CD4-positive, alpha-beta T cell treated with Interleukin-2 at 100 ng/mL for 4 hours (primary cell): ENCODE results near the gene MTHFSD.

Source experiments
- DNase-seq: peaks from one replicate; pipeline ENCODE4 v3.0.0-alpha.2; 2020; ENCODE audit warnings: low spot score

MTHFSD gene

GRCh38 chr16:86530251-86531190 lies 24.5 kb downstream of the MTHFSD start:
- no peak for DNase-seq

DNA sequence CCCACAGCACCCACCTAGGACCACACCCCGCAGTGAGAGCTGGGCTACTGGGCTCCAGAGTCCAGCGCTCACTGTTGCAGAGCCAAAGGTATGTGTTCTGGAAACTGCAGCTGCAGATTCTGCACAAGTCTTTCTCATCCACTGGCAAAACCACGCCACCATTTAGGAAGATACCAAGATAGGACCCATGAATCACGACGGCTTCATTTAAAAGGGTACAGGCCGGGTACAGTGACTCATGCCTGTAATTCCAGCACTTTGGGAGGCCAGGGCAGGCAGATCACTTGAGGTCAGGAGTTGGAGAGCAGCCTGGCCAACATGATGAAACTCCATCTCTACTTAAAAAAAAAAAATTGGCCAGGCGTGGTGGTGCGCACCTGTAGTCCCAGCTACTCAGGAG lies 25.9 kb downstream of the MTHFSD start:
- no peak for DNase-seq

- DNase-seq, result no peak
Observed at GRCh38 chr16:86528061-86528929, 26.7 kb downstream of the MTHFSD start.

DNA sequence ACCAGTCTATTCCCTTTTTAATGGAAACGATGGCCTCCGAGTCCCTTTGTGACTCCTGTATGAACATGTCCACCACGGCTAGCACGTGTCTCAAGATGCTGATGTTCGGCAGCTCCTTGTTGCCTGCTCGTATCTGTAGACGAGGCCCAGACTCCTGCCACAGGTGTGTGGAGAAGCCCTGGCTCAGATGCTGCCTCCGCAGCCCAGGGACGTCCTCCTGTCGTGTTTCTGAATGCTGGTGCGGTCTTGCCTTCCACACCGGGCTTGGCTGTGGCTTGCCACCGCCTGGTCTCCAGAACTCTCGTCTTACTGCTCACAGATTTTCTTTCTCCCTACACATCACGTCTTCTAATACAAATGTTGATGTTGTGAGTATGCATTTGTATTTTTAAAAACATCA lies 27.7 kb downstream of the MTHFSD start:
- no peak for DNase-seq

DNA sequence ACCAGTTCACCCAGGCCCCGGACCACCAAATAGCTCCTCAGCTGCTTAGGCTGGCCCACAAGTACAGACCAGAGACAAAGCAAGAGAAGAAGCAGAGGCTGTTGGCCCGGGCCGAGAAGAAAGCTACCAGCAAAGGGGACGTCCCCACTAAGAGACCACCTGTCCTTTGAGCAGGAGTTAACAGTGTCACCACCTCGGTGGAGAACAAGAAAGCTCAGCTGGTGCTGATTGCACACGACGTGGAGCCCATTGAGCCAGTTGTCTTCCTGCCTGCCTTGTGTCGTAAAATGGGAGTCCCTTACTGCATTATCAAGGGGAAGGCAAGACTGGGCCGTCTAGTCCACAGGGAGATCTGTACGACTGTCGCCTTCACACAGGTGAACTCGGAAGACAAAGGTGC lies 29.3 kb downstream of the MTHFSD start:
- no peak for DNase-seq

- DNase-seq, result no peak
Observed at GRCh38 chr16:86524029-86524428, 31.0 kb downstream of the MTHFSD start.

DNA sequence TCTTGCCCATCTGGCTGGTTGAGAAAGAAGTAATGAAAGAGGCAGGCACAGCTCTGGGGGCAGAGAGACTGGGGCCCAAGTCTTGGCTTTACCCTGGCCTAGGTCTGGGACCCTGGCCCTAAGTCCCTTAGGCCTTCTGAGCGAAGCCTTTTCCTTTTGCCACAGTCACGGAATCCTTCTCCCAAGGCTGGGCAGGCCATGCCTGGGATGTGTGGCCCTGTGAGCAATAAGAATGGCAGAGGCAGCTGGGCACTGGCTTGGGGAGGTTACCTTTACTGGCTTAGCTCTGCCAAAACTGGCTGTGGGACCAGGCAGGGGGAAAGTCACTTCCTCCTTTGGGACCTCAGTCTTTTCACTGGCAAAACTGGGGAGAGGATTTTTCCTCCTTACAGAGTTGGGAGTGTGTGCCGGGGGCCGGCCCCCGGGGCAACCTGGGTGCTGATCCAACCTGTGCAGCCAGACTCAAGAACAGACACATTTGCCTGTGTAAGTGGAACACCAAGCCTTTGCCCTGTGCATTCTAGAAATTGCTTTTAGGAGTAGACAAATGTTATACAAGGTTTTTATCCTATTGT lies 31.8 kb downstream of the MTHFSD start:
- DNase-seq, result no peak

DNA sequence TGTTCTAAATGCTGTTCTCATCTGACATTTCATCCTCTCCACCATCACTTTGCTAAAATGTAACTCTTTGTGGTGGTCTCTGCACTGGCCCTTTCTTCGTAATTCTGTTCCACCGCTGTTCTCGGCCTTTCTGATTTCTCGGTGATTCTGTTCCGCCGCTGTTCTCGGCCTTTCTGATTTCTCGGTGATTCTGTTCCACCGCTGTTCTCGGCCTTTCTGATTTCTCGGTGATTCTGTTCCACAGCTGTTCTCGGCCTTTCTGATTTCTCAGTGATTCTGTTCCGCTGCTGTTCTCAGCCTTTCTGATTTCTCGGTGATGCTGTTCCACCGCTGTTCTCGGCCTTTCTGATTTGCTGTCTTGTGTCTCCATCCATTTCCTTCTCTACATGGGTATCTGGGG lies 32.4 kb downstream of the MTHFSD start:
- DNase-seq, result no peak

DNA sequence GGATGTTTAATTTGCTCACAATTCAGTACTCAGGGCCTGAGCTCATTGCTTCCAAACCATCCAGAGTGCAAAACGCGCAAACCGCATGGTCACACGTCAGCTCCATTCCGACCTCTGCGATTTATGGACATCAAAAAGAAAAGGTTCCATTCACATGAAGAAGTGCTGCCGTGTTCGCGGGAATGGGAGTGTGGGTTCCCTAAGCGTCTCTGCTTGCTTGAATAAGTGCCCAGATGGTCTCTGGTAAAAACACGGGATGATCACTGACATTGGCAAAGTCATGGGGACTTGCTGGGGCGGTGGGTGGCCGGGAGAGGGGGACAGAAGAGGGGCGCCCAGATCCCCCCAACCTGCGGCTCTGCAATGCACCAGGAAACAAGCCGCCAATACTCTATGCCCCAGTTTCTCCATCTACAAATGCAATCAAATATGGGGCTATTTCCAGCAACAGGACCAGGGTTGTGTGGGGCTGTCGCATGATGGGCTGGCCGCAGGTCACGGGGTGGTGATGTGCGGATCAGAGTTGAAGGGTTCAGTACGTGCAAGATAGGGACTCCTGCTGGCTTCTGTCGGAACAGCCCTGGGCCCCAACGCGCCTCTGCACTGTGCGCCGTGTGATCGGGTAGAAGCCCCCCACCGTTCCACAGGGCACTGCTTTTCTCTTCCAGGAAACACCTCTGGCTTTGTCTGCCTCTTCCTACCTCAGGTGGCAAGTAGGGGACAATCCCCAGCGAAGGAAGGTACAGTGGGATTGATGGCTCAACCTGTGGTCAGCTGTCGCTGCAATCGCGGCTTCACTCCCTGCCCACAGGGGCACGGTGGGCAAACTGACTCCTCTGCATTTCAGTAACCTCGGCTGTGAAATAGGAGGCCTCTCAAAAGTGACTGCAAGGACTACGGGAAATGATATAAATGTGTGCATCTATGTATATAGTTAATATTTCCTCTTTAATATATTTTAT lies 33.5 kb downstream of the MTHFSD start:
- no peak for DNase-seq

DNA sequence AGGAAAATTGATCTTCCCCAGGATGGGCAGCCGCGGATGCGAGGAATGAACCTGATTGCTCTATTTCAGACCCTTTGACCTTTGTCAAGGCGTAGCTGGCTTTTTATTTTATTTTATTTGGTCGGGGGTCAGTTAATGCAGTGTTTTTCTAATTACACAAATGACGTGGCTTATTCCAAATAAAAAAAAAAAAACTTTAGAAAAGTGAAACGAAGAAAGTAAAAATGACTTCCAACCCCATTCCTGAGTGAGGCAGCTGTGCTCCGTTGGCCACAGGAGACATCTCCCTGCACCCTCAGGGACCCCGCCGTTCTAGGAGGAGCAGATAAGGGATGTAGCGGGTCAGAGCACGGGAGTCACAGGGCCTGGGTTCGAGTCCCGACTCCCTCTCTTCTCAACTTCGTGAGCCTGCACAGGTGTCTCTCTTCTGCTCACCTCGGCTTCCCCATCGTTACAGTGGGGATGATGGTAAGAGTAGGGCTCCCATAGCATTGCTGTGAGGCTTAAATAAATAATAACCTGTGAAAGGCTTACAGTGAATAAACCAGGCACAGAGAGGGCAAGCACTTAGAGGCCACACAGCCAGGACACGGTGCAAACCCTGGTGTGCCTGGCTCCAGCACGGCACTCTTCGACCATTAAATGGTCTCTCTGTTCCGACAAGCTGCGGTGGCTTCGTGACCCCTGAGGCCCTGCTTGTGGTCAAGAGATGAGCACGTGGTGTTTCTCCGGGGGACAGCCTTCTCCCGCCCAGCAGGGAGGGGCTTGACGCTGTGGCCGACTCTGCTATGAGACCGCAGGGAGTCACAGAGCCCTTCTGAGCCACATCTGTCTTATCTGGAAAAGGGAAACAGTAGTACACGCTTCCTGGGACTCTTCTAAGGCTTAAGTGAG lies 34.5 kb downstream of the MTHFSD start:
- DNase-seq, result no peak

DNA sequence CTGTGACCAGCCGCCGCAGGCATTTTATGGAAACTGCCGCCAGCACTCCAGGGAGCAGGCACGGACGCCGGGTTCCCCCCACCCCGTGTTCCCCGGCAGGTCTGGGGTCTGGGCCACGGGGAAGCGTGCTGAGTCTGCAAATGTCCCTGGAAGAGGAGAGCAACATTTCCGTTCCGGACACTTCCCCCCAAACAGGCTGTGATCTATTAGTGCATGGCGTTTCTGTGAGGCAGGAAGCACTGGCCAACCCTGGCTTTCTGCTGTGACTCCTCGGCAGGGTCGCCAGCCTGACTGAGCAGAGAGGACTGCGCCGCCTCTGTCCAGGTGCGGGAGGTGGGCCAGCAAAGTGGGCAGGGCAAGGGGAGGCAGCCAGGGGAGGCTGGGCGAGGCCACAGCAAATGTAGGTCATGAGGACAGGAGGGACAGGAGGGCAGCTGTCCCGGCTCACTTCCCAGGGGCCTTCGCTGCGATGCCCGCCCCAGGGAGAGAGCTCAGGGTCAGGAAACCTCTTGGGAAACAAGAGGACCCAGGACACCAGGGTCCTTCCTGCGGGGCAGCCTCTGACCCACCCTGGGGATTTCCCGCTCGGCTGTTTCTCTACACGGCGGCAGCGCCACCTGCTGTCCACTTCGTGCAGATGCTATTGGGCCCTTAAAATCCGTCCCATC lies 35.3 kb downstream of the MTHFSD start:
- peak; percentile 53 for DNase-seq

- no peak for DNase-seq
Observed at GRCh38 chr16:86519007-86519648, 35.9 kb downstream of the MTHFSD start.

DNA sequence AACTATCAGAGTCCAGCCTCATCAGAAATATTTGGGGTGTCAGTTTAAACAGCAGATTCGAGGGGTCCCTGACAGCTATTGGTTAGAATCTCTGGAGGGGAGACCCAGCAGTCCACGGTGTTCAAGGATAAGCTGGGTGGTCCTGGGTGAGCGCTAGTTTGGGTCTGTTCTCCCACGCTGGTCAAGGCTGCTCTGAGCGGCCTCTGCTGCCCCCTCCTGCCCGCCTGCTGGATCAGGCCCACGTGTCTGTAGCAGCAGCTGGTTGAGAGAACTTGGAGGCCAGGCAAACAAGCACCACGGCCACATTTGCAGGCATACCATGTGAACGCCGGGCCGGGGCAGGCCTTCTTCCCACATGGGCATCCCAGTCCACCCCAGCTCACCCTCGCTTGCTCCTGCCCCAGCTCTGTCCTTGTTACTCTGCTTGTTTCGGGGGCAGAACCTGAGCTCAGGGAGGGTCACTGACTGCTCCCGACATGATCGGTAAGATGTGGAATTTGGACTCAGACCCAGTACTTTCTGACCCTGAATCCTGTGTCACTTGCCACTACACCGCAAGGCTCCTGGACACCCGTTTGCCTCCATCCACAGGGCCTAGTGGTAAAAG lies 37.3 kb downstream of the MTHFSD start:
- no peak for DNase-seq

- DNase-seq, result no peak
Observed at GRCh38 chr16:86517033-86517432, 38.0 kb downstream of the MTHFSD start.

GRCh38 chr16:86516623-86517003 lies 38.4 kb downstream of the MTHFSD start:
- no peak for DNase-seq

DNA sequence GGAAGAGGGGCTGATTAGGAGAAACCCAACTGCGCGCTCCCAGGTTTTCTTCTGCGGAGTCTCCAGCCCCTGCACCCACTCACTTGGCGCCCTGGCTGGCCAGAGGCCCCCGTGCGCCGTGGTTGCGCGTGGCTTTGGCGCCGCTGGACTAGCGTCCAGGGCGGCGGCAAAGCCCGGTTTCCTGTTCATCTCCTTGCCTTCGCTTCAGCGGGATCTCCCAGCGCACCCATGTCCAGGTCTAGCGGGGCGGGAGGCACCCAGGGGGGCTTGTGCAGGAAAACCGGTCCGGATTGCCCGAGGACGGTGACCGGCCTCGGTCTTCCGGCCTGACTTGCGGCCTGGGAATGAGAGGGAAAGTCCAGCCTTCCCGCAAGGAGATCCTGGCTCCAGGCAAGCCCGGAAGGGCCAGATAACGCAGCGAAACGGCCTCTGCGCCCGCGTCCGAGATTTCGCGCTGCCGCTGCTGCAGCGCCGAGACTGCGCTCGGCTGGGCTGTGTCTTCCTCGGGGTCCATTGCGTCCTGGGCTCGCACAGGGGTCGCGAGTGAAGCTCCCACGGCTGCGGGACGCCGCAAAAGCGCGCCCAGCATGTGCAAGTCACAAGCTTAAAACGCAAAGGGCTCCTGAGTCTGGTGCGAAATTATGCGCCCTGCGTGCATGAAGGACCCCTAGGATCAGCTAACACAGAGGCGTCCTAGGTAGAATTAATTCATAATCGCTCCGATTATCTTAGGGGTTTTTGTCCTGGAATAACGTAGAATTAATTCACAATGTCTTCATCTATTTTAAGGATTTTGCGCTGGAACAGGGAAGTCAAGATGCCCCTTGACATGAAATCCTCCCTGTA lies 39.0 kb downstream of the MTHFSD start:
- no peak for DNase-seq

DNA sequence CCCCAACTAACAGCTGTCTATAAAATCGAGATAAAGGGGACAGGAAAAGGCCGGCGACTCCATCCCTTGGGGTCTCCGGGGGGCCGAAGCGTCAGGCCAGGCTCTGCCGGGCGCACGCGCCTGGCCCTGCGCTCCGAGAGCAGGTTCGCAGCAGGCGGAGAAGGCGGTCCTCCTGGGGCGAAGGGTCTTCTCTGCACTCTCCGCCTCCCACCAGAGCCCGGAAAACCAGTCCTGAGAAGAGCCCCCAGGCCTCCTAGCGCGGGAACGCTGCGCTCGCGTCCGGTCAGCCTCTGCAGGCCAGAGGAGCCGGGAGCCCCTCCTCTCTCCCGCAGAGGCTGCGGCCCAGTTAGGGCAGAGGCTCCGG lies 39.6 kb downstream of the MTHFSD start:
- no peak for DNase-seq
